Loucy (cell line): ENCODE measurements around the gene RNF125.

Source experiments
- H2AFZ ChIP-seq: fragments of 200-600 bp; sonication (generic); 2 replicates; pipeline ENCODE4 v1.6.0; 2016; ENCODE audit warnings: antibody characterized with exemption, mild to moderate bottlenecking, low read length, moderate library complexity
- H3F3A ChIP-seq: fragments of 200-600 bp; 2 replicates; pipeline ENCODE4 v1.6.0; 2016; ENCODE audit warnings: antibody characterized with exemption, low read depth, mild to moderate bottlenecking
- H3K27me3 ChIP-seq: fragments of 200-600 bp; sonication (generic); 2 replicates; pipeline ENCODE4 v1.6.1; 2014; ENCODE audit warnings: low read length, mild to moderate bottlenecking; ENCODE audit not compliant: insufficient read depth, poor library complexity, severe bottlenecking
- H3K36me3 ChIP-seq: fragments of 200-600 bp; sonication (generic); 2 replicates; pipeline ENCODE4 v1.6.1; 2016; ENCODE audit warnings: low read length; ENCODE audit not compliant: insufficient read depth
- H3K4me1 ChIP-seq: fragments of 200-600 bp; sonication (generic); 2 replicates; pipeline ENCODE4 v1.5.1; 2014; ENCODE audit warnings: low read length, mild to moderate bottlenecking; ENCODE audit not compliant: insufficient read depth, poor library complexity, severe bottlenecking
- H3K4me2 ChIP-seq: fragments of 200-600 bp; sonication (generic); 2 replicates; pipeline ENCODE4 v1.6.0; 2014; ENCODE audit warnings: antibody characterized with exemption, low read length, low read depth, mild to moderate bottlenecking; ENCODE audit not compliant: poor library complexity, severe bottlenecking
- H3K4me3 ChIP-seq: fragments of 200-600 bp; sonication (generic); 2 replicates; pipeline ENCODE4 v1.5.1; 2014; ENCODE audit warnings: low read length, mild to moderate bottlenecking, mixed read lengths; ENCODE audit not compliant: poor library complexity, severe bottlenecking
- H3K79me2 ChIP-seq: fragments of 200-600 bp; sonication (generic); 2 replicates; pipeline ENCODE4 v1.6.1; 2014; ENCODE audit warnings: low read length; ENCODE audit not compliant: insufficient read depth
- H3K9ac ChIP-seq: fragments of 200-600 bp; sonication (generic); 2 replicates; pipeline ENCODE4 v1.6.0; 2014; ENCODE audit warnings: mild to moderate bottlenecking, low read depth, low read length, moderate library complexity; ENCODE audit not compliant: poor library complexity, severe bottlenecking
- H3K9me2 ChIP-seq: fragments of 200-600 bp; sonication (generic); replicated peaks from 2 replicates; pipeline ENCODE4 v1.6.1; 2016; ENCODE audit warnings: low read depth, low read length, mixed read lengths
- H3K9me3 ChIP-seq: fragments of 200-600 bp; sonication (generic); 2 replicates; pipeline ENCODE4 v1.6.1; 2014; ENCODE audit warnings: mild to moderate bottlenecking, antibody characterized with exemption, low read length, low read depth; ENCODE audit not compliant: insufficient read depth
- H4K20me1 ChIP-seq: fragments of 200-600 bp; sonication (generic); 2 replicates; pipeline ENCODE4 v1.6.0; 2014; ENCODE audit warnings: antibody characterized with exemption, low read length, mild to moderate bottlenecking; ENCODE audit not compliant: insufficient read depth, poor library complexity, severe bottlenecking
- CTCF ChIP-seq: fragments of 200-600 bp; sonication (generic); conservative IDR thresholded peaks from 2 replicates; pipeline ENCODE4 v1.5.1; 2014; ENCODE audit warnings: mild to moderate bottlenecking, antibody characterized with exemption, low read length
- EZH2phosphoT487 ChIP-seq: fragments of 200-600 bp; IDR thresholded peaks from 2 replicates; pipeline ENCODE4 v1.6.1; 2018; ENCODE audit warnings: antibody characterized with exemption, mild to moderate bottlenecking, moderate library complexity, borderline replicate concordance

RNF125 gene

GRCh38 chr18:32037616-32038015 lies 19.0 kb downstream of the RNF125 start:
- Histone ChIP-seq H3K4me3 (no peak overlapping the region), H3K36me3 (peaks cover 25% of the 10 kb centered on the region), H3K79me2 (peaks cover 18% of the 10 kb centered on the region), H3K9me3 (no peaks in the 10 kb centered on the region), H3K4me2 (no peak overlapping the region), H3K4me1 (peaks cover 49% of the 10 kb centered on the region), H3K9me2 (no peaks in the 10 kb centered on the region), H3F3A (peaks cover 9% of the 10 kb centered on the region), H4K20me1 (peaks cover 3% of the 10 kb centered on the region), H3K9ac (no peak overlapping the region), H2AFZ (no peak overlapping the region), H3K27me3 (no peaks in the 10 kb centered on the region)
- TF ChIP-seq CTCF: no peak

GRCh38 chr18:32040936-32041335 lies 22.3 kb downstream of the RNF125 start:
- H2AFZ ChIP-seq: no peak overlapping the region
- peak overlapping the region; percentile 67 for H3K4me3 ChIP-seq
- H3K4me2 ChIP-seq: peak overlapping the region; percentile 84
- H4K20me1 ChIP-seq: no peaks in the 10 kb centered on the region
- peaks cover 3% of the 10 kb centered on the region; the same call in 1 of the 2 replicates for H3K79me2 ChIP-seq
- peaks cover 43% of the 10 kb centered on the region for H3K36me3 ChIP-seq
- H3K27me3 ChIP-seq: no peaks in the 10 kb centered on the region
- H3K9ac ChIP-seq: peak overlapping the region; percentile 62
- no peaks in the 10 kb centered on the region for H3K9me3 ChIP-seq
- H3F3A ChIP-seq: peaks cover 9% of the 10 kb centered on the region
- no peaks in the 10 kb centered on the region for H3K9me2 ChIP-seq
- TF ChIP-seq CTCF: no peak
- TF ChIP-seq EZH2phosphoT487: peak; percentile 84; the same call in 1 of the 2 replicates
- peaks cover 36% of the 10 kb centered on the region for H3K4me1 ChIP-seq

GRCh38 chr18:32042337-32042736 lies 23.7 kb downstream of the RNF125 start:
- Histone ChIP-seq H3K4me2 (peak overlapping the region; percentile 84), H3K9ac (peak overlapping the region; percentile 45), H3F3A (peaks cover 9% of the 10 kb centered on the region), H3K9me2 (no peaks in the 10 kb centered on the region), H2AFZ (no peak overlapping the region), H3K27me3 (no peaks in the 10 kb centered on the region), H3K9me3 (no peaks in the 10 kb centered on the region), H3K36me3 (peaks cover 41% of the 10 kb centered on the region), H3K79me2 (peaks cover 3% of the 10 kb centered on the region; the same call in 1 of the 2 replicates), H4K20me1 (no peaks in the 10 kb centered on the region), H3K4me3 (no peak overlapping the region), H3K4me1 (peaks cover 28% of the 10 kb centered on the region)
- TF ChIP-seq CTCF: no peak
- TF ChIP-seq EZH2phosphoT487: no peak
